ENCODE measurements around the gene AFAP1.

DNA sequence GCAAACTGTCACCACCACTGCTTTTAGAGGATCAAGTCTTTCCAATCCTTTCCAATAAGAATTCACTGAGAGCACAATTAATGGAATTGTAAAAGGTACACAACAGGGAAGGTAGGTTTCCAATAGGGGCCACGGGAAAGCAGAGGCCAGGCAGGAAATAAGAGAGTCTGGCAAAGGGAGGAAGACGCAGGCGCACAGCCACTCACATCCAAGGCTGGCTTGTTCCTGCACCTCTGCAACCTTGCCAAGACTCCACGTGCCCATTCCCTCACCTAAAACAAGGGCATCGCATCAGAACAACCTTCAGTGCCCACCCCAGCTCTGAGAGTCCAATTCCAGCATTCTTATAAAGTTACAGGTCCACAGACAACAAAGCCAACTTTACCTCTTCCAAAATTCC is 81.2 kb downstream of the AFAP1 start:
- TF ChIP-seq CTCF (IDR thresholded peaks at IDR 0.05): no peak
- TF ChIP-seq POLR2A (IDR thresholded peaks at IDR 0.05): no peak
- TF ChIP-seq POLR2AphosphoS5 (IDR thresholded peaks at IDR 0.05): no peak
- TF ChIP-seq EP300 (IDR thresholded peaks at IDR 0.05; ENCODE audit: low read depth): no peak

Measured in transverse colon (tissue), 4 donors.